ENCODE results near the gene BCR.

Gene BCR

GRCh38 chr22:23220485-23221350 lies 40.4 kb downstream of the BCR start:
- Histone ChIP-seq H3K27me3 (ENCODE audit: insufficient read depth, low read depth) (no peaks in the 10 kb centered on the region), H3K4me2 (no peak overlapping the region), H3K4me3 (IDR thresholded peaks at IDR 0.05; ENCODE audit: insufficient read depth, low read depth, low read length) (no peak overlapping the region), H3K79me2 (ENCODE audit: insufficient read depth, low read depth) (peaks cover 100% of the 10 kb centered on the region), H3K4me1 (ENCODE audit: low read depth, poor library complexity, severe bottlenecking) (peaks cover 7% of the 10 kb centered on the region), H2AFZ (ENCODE audit: low read depth) (no peak overlapping the region), H3K27ac (no peak overlapping the region), H3K36me3 (ENCODE audit: insufficient read depth) (no peaks in the 10 kb centered on the region), H3K9ac (no peak overlapping the region), H4K20me1 (ENCODE audit: insufficient read depth) (peaks cover 29% of the 10 kb centered on the region; the same call in 1 of the 2 replicates)
- TF ChIP-seq, protein P1, sequence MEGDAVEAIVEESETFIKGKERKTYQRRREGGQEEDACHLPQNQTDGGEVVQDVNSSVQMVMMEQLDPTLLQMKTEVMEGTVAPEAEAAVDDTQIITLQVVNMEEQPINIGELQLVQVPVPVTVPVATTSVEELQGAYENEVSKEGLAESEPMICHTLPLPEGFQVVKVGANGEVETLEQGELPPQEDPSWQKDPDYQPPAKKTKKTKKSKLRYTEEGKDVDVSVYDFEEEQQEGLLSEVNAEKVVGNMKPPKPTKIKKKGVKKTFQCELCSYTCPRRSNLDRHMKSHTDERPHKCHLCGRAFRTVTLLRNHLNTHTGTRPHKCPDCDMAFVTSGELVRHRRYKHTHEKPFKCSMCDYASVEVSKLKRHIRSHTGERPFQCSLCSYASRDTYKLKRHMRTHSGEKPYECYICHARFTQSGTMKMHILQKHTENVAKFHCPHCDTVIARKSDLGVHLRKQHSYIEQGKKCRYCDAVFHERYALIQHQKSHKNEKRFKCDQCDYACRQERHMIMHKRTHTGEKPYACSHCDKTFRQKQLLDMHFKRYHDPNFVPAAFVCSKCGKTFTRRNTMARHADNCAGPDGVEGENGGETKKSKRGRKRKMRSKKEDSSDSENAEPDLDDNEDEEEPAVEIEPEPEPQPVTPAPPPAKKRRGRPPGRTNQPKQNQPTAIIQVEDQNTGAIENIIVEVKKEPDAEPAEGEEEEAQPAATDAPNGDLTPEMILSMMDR (conservative IDR thresholded peaks at IDR 0.05; ENCODE audit: low read depth, low read length) = no peak

DNA sequence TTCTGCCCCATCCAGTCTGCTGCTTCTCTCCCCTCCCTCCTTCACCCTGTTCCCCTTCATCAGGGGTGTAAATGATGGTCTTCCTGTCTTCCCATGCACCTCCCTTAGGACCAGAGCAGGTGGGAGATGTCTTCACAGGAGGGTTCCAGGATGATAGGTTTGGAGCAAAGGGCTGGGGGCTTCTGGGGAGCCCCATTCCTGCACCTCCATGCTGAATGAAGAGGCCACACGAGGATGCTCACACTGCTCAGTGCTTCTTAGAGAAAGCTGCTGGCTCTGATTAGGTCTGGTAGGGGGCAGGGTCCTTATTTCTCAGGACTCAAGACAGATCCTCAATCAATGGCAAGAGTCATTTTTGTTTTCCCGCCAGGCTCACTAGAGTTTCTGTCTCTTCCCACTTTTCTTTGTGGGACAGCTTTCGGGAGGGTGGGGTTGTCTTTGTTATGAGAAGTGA lies 41.1 kb downstream of the BCR start:
- Histone ChIP-seq H3K27me3 (ENCODE audit: insufficient read depth, low read depth) (no peaks in the 10 kb centered on the region), H4K20me1 (ENCODE audit: insufficient read depth) (peaks cover 26% of the 10 kb centered on the region; the same call in 1 of the 2 replicates), H3K4me1 (ENCODE audit: low read depth, poor library complexity, severe bottlenecking) (peaks cover 7% of the 10 kb centered on the region), H3K27ac (no peak overlapping the region), H3K9ac (no peak overlapping the region), H3K4me3 (IDR thresholded peaks at IDR 0.05; ENCODE audit: insufficient read depth, low read depth, low read length) (no peak overlapping the region), H3K4me2 (no peak overlapping the region), H3K36me3 (ENCODE audit: insufficient read depth) (no peaks in the 10 kb centered on the region), H3K79me2 (ENCODE audit: insufficient read depth, low read depth) (peaks cover 100% of the 10 kb centered on the region), H2AFZ (ENCODE audit: low read depth) (no peak overlapping the region)
- TF ChIP-seq, protein P1 (conservative IDR thresholded peaks at IDR 0.05; ENCODE audit: low read depth, low read length) = no peak

- TF ChIP-seq, protein P1 (conservative IDR thresholded peaks at IDR 0.05; ENCODE audit: low read depth, low read length) = no peak
- Histone ChIP-seq H3K4me3 (IDR thresholded peaks at IDR 0.05; ENCODE audit: insufficient read depth, low read depth, low read length) (no peak overlapping the region), H3K27me3 (ENCODE audit: insufficient read depth, low read depth) (no peaks in the 10 kb centered on the region), H3K27ac (no peak overlapping the region), H3K4me2 (no peak overlapping the region), H3K36me3 (ENCODE audit: insufficient read depth) (no peaks in the 10 kb centered on the region), H4K20me1 (ENCODE audit: insufficient read depth) (peaks cover 19% of the 10 kb centered on the region), H3K79me2 (ENCODE audit: insufficient read depth, low read depth) (peaks cover 100% of the 10 kb centered on the region), H3K4me1 (ENCODE audit: low read depth, poor library complexity, severe bottlenecking) (peaks cover 7% of the 10 kb centered on the region), H2AFZ (ENCODE audit: low read depth) (no peak overlapping the region), H3K9ac (no peak overlapping the region)
Measured at GRCh38 chr22:23222033-23222792, 41.9 kb downstream of the BCR start.

DNA sequence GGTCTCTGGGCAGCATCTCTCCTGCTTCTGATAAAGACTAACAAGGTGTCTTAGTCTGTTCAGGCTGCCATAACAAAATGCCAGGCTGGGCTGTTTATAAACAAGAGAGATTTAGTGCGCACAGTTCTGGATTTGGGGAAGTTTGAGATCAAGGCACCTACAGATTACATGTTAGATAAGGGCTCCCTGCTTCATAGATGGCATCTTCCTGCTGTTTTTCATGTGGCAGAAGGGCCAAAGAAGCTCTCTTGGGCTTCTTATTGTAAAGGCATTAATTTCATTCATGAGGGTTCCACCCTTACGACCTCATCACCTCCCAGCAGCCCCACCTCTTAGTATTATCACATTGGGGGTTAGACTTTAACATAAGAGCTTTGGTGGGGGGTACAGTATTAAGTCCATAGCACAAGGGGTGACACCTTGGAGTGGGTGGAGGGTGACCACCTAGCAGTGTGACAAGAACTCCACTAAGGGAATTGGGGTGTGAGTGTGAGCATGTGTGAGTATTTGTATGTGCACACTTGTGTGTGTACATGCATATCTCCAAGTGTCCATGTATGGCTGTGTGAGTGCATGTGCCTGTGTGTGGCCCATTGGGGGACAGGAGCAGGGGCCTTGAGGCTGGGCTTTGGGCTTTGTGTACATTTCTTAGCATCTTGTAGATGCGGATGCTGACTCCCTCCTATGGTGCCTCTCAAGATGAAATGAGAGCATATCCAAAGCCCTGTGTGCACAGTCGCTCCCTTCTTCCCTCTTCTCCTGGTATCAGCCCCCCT lies 42.7 kb downstream of the BCR start:
- no peak overlapping the region for H2AFZ ChIP-seq (ENCODE audit: low read depth)
- peaks cover 100% of the 10 kb centered on the region for H3K79me2 ChIP-seq (ENCODE audit: insufficient read depth, low read depth)
- TF ChIP-seq, protein P1 (conservative IDR thresholded peaks at IDR 0.05; ENCODE audit: low read depth, low read length) = no peak
- H3K9ac ChIP-seq = no peak overlapping the region
- H3K36me3 ChIP-seq (ENCODE audit: insufficient read depth) = no peaks in the 10 kb centered on the region
- H3K4me3 ChIP-seq (IDR thresholded peaks at IDR 0.05; ENCODE audit: insufficient read depth, low read depth, low read length) = no peak overlapping the region
- H3K27ac ChIP-seq = no peak overlapping the region
- no peak overlapping the region for H3K4me2 ChIP-seq
- H4K20me1 ChIP-seq (ENCODE audit: insufficient read depth) = peaks cover 18% of the 10 kb centered on the region
- H3K27me3 ChIP-seq (ENCODE audit: insufficient read depth, low read depth) = no peaks in the 10 kb centered on the region
- peaks cover 7% of the 10 kb centered on the region for H3K4me1 ChIP-seq (ENCODE audit: low read depth, poor library complexity, severe bottlenecking)
